ENCODE results near the gene BNC2. TPM values are rescaled to one million over a fixed set of nuclear protein-coding genes. Genes with fewer than 3 reads are reported as not detected.

The BNC2 gene
- polyA plus RNA-seq, 1 experiment, result 17.5 TPM

GRCh38 chr9:16727452-16728136 lies 142.9 kb downstream of the BNC2 start:
- POLR2A ChIA-PET, result no interaction called here
- TF ChIP-seq CTCF (IDR thresholded peaks at IDR 0.05; ENCODE audit: insufficient read depth, low read depth, low read length), result no peak
- Histone ChIP-seq H3K4me3 (ENCODE audit: low read depth, low read length) (peak overlapping the region; percentile 51), H3K36me3 (ENCODE audit: control insufficient read depth, insufficient read depth, low read length) (no peaks in the 10 kb centered on the region), H3K27me3 (ENCODE audit: control insufficient read depth, insufficient read depth, low read length) (no peaks in the 10 kb centered on the region)
- CTCF ChIA-PET, result interaction anchor here (0.7 kb wide), 1 partner anchor 56 kb away, joined by 3 read pairs; no protein-coding TSS in a partner anchor
- DNase-seq (ENCODE audit: low read depth), result no peak

DNA sequence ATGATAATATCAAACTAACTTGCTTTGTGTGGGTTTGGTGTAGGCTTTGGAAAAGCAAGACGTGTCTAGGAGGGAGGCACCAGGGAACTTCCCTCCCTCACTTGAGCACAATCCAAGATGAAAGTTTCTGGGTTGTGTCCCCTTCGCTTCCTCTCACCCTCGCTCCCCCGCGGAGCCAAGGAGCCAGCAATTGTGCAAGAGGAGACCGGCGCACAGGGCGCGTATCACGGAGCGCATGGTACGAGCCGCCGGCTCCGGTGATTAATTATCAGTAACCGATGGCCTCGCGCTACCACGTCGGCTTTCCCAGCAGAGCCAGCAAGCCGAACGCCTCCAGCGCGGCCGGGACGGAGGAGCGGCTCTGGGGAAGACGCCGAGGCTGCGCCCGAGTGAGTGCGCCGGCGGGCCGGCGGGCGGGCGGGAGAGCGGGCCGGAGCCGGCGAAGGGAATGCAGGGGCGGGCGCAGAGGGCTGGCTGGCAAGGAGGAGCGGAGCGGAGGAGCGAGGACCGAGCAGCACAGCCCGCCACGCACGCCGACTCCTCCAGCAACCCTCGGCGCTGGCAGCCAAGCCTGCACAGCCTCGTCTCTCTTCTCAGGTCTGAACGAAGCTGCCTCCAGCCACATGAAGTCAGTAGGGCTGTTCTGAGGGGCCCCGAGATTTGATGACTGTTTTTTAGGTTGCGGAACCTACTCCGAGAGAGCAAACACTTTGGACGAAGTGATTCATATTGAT lies 143.6 kb downstream of the BNC2 start:
- POLR2A ChIA-PET, result no interaction called here
- TF ChIP-seq CTCF (IDR thresholded peaks at IDR 0.05; ENCODE audit: insufficient read depth, low read depth, low read length), result no peak
- no peak for DNase-seq (ENCODE audit: low read depth)
- H3K27me3 ChIP-seq (ENCODE audit: control insufficient read depth, insufficient read depth, low read length), result no peaks in the 10 kb centered on the region
- H3K36me3 ChIP-seq (ENCODE audit: control insufficient read depth, insufficient read depth, low read length), result no peaks in the 10 kb centered on the region
- CTCF ChIA-PET, result interaction anchor here (1.0 kb wide), 1 partner anchor 184 kb away, joined by 3 read pairs; no protein-coding TSS in a partner anchor
- H3K4me3 ChIP-seq (ENCODE audit: low read depth, low read length), result peak overlapping the region; percentile 51

DNA sequence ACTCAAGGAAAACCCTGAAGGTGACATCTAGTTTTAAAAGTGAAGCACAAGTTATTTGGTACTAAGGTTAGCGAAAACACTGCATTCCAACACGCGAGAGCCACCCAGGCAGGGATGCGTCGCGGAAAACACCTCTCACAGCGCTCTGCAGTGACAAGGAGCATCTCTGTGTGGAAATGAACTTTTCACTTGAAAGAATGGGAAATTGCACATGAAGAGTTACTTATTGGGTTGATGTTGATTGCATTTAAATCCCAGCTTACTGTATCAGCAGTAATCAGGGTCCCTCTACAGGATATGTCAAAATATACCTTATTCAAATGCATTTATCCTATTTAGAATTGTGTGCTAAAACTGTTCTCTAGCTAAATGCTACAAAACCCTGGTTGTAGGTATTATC lies 144.4 kb downstream of the BNC2 start:
- DNase-seq (ENCODE audit: low read depth), result no peak
- ChIA-PET CTCF (interaction anchor here (1.0 kb wide), 2 partner anchors 11 to 183 kb away, joined by 3 read pairs; no protein-coding TSS in a partner anchor), POLR2A (interaction anchor here (0.5 to 0.7 kb wide), 3 partner anchors 204 to 476 kb away, joined by 3 to 7 read pairs (median 5); no protein-coding TSS in a partner anchor)
- Histone ChIP-seq H3K36me3 (ENCODE audit: control insufficient read depth, insufficient read depth, low read length) (no peaks in the 10 kb centered on the region), H3K27me3 (ENCODE audit: control insufficient read depth, insufficient read depth, low read length) (no peaks in the 10 kb centered on the region), H3K4me3 (ENCODE audit: low read depth, low read length) (peak overlapping the region; percentile 15)
- no peak for TF ChIP-seq CTCF (IDR thresholded peaks at IDR 0.05; ENCODE audit: insufficient read depth, low read depth, low read length)

DNA sequence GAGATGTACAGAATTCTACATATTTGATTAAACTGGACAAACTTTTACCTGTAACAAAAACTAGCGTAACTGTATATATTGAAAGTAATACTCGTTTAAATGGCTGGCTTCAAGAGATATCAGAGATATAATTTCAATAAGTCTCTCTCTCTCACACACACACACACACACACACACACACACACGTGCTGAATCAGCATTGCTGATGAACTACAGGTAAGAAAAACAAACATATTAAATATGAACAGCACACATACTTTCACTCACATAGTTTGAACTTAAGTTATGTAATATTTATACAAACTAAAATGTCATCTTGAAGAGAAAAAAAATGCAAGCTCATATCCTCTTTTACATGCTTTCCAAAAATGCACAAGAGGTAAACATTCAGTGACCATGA lies 145.4 kb downstream of the BNC2 start:
- no peak overlapping the region for H3K4me3 ChIP-seq (ENCODE audit: low read depth, low read length)
- CTCF ChIA-PET, result interaction anchor here (0.6 to 1.1 kb wide), 3 partner anchors 10 to 279 kb away, joined by 3 read pairs; no protein-coding TSS in a partner anchor
- H3K36me3 ChIP-seq (ENCODE audit: control insufficient read depth, insufficient read depth, low read length), result no peaks in the 10 kb centered on the region
- no peak for TF ChIP-seq CTCF (IDR thresholded peaks at IDR 0.05; ENCODE audit: insufficient read depth, low read depth, low read length)
- H3K27me3 ChIP-seq (ENCODE audit: control insufficient read depth, insufficient read depth, low read length), result no peaks in the 10 kb centered on the region
- POLR2A ChIA-PET, result no interaction called here
- no peak for DNase-seq (ENCODE audit: low read depth)

GRCh38 chr9:16721972-16722371 lies 148.5 kb downstream of the BNC2 start:
- ChIA-PET CTCF (no interaction called here), POLR2A (no interaction called here)
- Histone ChIP-seq H3K27me3 (ENCODE audit: control insufficient read depth, insufficient read depth, low read length) (no peaks in the 10 kb centered on the region), H3K36me3 (ENCODE audit: control insufficient read depth, insufficient read depth, low read length) (no peaks in the 10 kb centered on the region), H3K4me3 (ENCODE audit: low read depth, low read length) (no peak overlapping the region)
- TF ChIP-seq CTCF (IDR thresholded peaks at IDR 0.05; ENCODE audit: insufficient read depth, low read depth, low read length), result no peak
- DNase-seq (ENCODE audit: low read depth), result no peak
